AG09309 (cell line): ENCODE data around the gene TMEM145.

Experiments used
- DNase-seq: peaks from one replicate; pipeline ENCODE4 v3.0.0-alpha.2; 2010; ENCODE audit warnings: low read depth
- H3K4me3 ChIP-seq: 2 replicates; pipeline ENCODE4 v1.5.1; 2011; ENCODE audit warnings: mild to moderate bottlenecking, low read depth, low read length, moderate library complexity; ENCODE audit not compliant: control insufficient read depth
- TF ChIP-seq, protein P1 (sequence below): IDR thresholded peaks from 2 replicates; pipeline ENCODE4 v1.5.1; 2011; ENCODE audit warnings: mild to moderate bottlenecking, low read depth, low read length, inconsistent platforms; ENCODE audit not compliant: insufficient read depth, control insufficient read depth; ENCODE audit errors: missing control alignments

Gene TMEM145

DNA sequence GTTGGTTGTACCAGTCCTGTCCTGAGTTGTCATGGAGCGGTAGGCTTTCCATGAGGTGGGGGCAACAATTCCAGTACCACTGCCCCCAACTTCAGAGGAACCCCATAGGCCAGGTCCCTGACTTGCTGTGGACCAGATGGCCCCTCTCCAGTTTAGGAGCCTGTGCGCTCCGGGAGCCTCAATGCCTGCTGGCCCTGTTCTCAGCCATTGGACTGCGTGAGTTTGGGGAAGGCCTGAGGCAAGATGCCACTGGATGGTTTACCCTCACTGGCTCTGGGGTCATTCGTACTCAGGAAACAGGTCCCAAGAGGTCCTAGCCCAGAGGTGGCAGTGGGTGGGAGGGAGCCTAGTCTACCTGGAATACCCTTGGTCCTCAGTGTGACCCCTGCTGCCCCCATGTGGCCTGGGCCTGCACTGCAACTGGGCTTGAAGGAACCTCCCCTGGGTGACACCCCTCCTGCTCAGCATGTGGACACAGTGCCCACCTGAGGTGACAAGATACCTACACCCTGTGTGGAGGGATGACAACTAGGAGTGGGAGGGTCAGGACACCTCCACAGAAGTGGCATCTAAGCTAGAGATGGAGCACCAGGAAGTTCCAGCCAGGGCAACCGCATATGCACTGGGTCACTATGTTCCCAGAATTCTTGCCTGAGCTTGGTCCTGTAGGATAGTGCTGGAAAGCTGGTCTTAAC, 17.1 kb upstream of the TMEM145 start:
- H3K4me3 ChIP-seq = no peak overlapping the region
- DNase-seq = no peak
- TF ChIP-seq, protein P1, sequence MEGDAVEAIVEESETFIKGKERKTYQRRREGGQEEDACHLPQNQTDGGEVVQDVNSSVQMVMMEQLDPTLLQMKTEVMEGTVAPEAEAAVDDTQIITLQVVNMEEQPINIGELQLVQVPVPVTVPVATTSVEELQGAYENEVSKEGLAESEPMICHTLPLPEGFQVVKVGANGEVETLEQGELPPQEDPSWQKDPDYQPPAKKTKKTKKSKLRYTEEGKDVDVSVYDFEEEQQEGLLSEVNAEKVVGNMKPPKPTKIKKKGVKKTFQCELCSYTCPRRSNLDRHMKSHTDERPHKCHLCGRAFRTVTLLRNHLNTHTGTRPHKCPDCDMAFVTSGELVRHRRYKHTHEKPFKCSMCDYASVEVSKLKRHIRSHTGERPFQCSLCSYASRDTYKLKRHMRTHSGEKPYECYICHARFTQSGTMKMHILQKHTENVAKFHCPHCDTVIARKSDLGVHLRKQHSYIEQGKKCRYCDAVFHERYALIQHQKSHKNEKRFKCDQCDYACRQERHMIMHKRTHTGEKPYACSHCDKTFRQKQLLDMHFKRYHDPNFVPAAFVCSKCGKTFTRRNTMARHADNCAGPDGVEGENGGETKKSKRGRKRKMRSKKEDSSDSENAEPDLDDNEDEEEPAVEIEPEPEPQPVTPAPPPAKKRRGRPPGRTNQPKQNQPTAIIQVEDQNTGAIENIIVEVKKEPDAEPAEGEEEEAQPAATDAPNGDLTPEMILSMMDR = peak; percentile 94

DNA sequence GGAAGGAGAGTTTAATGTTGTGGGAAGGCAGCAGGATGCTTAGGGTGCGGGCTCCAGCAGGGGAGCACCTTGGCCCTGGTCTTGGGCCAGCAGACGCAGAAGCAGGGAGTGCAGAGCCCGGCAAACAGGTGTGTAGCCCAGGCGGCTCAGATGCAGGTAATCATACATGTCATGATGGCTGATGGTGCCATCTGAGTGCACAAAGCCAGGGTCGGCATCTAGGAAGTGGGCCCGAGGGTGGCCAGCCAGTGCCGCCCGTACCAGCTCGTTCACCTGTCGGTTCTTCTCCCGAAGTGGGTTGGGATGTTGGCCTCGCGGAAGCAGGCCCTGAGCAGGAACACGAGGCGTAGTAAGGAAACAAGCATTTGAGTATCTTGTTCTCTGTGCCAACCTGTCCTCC, 16.1 kb upstream of the TMEM145 start:
- H3K4me3 ChIP-seq = no peak overlapping the region
- TF ChIP-seq, protein P1 = no peak
- no peak for DNase-seq

DNA sequence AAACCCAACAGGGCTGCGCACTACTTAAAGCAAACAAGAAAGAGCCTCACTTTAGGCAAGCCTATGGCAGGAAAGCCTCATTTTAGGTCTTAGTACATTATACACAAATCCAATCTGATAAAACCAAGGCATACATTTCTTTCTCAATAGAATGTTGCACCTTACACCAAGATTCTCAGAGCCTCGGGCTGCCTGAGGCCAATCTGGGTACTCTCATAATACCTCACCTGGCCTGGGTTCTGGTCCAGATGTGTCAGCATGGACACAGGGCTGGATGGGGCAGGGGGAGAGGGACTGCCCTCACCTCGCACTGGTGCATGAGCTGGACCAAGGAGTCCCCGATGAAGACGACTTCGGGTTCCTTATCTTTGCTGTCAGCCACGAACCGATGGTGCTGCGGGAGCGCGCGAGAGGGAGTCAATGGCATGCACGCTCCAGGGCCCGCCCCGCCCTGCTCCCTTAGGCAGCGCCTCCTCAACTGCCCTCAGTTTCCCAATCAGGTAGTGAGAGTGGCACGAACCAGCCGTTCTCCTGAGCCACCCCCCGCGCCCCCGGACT, 11.4 kb upstream of the TMEM145 start, which contains the start of gene PRR19:
TSS of gene PRR19 (plus strand) at position 487 of the 558 bp plus-strand sequence. CDS start 7,453 bp downstream, outside the sequence.
- peak within 1 kb of the TSS; percentile 53 for H3K4me3 ChIP-seq
- TF ChIP-seq, protein P1 = no peak
- no peak for DNase-seq

DNA sequence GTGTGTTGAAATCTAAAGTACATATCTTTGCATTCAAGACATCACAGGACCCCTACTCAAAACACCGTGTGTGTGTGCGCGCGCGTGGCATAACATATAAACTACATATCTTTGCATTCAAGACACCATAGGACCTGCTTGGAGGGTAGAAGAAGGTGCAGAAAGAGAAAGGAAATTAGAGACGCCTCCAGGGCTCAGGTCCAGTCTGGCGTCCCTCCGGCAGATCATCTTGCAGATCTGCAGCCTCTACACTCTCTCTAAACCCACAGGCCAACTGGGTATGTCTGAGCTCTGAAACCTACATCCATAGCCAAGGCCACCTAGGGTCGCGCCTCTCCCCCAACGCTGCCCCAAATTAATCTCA, 10.0 kb upstream of the TMEM145 start:
- H3K4me3 ChIP-seq = peak overlapping the region; percentile 53; the same call in 1 of the 2 replicates
- TF ChIP-seq, protein P1 = no peak
- no peak for DNase-seq

GRCh38 chr19:42303876-42304275, 9.2 kb upstream of the TMEM145 start:
- DNase-seq = no peak
- TF ChIP-seq, protein P1 = no peak
- no peak overlapping the region for H3K4me3 ChIP-seq

DNA sequence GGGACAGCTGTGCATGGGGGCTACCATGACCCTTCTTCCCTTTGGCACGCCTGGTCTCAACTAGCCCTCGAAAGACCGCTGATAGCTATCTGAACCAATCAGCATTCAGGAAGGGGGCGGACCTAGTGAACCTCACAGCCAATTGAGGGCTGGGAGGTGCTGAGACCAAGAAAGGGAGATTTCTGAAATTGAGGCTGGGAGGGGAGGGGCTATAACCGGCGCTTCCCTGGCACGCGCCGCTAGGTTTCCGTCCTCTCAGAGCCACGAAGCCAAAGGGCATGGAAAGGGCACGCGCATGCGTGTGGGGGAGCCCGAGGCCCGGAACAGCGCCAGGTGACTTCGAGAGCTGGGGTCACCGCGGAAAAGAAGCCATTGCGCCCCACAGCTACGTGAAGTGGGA, 6.5 kb upstream of the TMEM145 start:
- no peak for DNase-seq

More for the DNA sequence above, 6.5 kb upstream of the TMEM145 start:
- TF ChIP-seq, protein P1 = no peak
- H3K4me3 ChIP-seq = no peak overlapping the region
